Muscle layer of colon (tissue), 2 donors: ENCODE data around the gene SLC5A11.
"Not testable (repeated sequence)": the region's sequence is repeated elsewhere in the genome, so short reads cannot be mapped to it uniquely, and the experiment has no call there.

Experiments used
- H3K27ac ChIP-seq: one replicate; pipeline ENCODE4 v1.7.0; 2013; ENCODE audit warnings: low read depth, mild to moderate bottlenecking, low read length, moderate library complexity
- H3K27me3 ChIP-seq, 2 donors: one replicate each; pipeline ENCODE4 v1.7.0; 2013; ENCODE audit warnings: low read length in 2 of 2, mild to moderate bottlenecking in 2 of 2; ENCODE audit not compliant: insufficient read depth in 2 of 2, control insufficient read depth in 1 of 2
- H3K36me3 ChIP-seq: one replicate; pipeline ENCODE4 v1.7.0; 2013; ENCODE audit warnings: mild to moderate bottlenecking, low read length; ENCODE audit not compliant: insufficient read depth
- H3K4me1 ChIP-seq: one replicate; pipeline ENCODE4 v1.7.0; 2013; ENCODE audit warnings: mild to moderate bottlenecking, low read length; ENCODE audit not compliant: insufficient read depth
- H3K4me3 ChIP-seq, 2 donors: one replicate each; pipeline ENCODE4 v1.7.0; 2013; ENCODE audit warnings: low read length in 2 of 2, low read depth in 1 of 2, mild to moderate bottlenecking in 1 of 2, moderate library complexity in 1 of 2
- H3K9ac ChIP-seq: one replicate; pipeline ENCODE4 v1.7.0; 2013; ENCODE audit warnings: low read length
- H3K9me3 ChIP-seq: one replicate; pipeline ENCODE4 v1.7.0; 2013; ENCODE audit warnings: mild to moderate bottlenecking, low read length
- donor health status: abdominal sarcoma.
- donor health status: Adenocarcinoma of cecum.

Gene SLC5A11, protein sequence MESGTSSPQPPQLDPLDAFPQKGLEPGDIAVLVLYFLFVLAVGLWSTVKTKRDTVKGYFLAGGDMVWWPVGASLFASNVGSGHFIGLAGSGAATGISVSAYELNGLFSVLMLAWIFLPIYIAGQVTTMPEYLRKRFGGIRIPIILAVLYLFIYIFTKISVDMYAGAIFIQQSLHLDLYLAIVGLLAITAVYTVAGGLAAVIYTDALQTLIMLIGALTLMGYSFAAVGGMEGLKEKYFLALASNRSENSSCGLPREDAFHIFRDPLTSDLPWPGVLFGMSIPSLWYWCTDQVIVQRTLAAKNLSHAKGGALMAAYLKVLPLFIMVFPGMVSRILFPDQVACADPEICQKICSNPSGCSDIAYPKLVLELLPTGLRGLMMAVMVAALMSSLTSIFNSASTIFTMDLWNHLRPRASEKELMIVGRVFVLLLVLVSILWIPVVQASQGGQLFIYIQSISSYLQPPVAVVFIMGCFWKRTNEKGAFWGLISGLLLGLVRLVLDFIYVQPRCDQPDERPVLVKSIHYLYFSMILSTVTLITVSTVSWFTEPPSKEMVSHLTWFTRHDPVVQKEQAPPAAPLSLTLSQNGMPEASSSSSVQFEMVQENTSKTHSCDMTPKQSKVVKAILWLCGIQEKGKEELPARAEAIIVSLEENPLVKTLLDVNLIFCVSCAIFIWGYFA

DNA sequence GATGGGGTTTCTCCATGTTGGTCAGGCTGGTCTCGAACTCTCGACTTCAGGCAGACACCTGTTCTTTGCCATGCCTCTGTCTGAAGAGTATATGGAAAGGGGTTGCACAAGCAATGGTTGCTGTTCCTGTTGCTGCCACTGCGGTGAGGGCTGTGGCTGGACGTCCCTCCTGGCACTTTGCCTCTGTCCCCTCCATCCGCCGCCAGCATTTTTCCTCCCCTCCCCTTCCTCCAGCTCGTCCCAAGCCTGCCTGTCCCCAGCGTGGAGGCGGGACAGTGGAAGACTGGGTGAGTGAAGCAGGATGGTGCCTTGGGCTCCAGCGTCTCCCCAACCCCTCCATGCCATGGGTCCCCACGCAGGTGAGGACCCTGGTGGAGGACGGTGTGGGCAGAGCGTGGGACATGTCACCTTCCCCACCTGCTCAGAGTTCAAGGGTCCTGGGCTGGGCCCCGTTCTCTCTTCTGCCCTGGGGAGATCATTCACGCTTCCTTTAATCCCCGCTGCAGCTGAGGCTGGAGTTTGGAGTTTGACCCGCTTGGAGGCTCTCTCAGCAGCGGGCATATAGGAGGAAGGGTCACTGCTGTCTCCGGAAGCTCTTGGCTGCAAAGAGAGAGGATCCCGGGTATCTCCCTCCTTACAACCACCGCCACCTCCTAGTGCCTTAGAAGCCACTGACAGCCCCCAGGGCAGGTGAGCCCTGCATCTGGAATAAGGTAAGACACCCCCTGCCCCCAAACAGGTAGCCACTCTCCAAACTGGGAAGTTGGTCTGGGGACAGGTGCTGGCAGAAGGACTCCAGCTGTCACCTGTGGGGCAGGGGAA is at the start of gene SLC5A11:
Gene SLC5A11, plus strand, starts transcription at position 238 of the 822 bp plus-strand sequence. CDS start 12,681 bp downstream, outside the sequence.
- no peaks in the 10 kb centered on the region for H3K4me1 ChIP-seq
- H3K9me3 ChIP-seq, result no peaks in the 10 kb centered on the region
- no peak within 1 kb of the TSS for H3K27ac ChIP-seq
- no peaks in the 10 kb centered on the region for H3K36me3 ChIP-seq
- no peaks in the 10 kb centered on the region for H3K27me3 ChIP-seq
- H3K9ac ChIP-seq, result no peak within 1 kb of the TSS
- no peak within 1 kb of the TSS for H3K4me3 ChIP-seq

DNA sequence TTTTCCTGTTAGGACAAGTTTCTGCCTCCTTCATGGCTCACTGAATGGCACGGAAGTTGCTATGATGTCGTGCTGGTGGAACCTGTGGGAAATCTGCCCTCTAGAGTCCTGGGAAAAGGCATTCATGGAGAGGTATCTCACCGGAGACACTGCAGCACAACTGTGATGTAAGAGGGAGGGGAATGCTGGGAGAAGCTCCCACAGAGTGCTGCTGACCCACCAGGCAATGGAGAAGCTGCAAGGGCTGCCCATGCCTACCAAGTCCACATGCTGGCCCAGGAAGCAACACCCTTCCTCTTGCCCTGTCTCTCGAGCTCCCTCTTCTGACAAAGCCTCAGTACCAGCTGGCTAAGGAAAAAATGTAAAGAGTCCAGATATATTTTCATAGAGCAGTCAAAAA is 45.2 kb upstream of the SLC5A11 start:
- H3K36me3 ChIP-seq, result peaks cover 89% of the 10 kb centered on the region
- H3K4me1 ChIP-seq, result no peaks in the 10 kb centered on the region
- no peak overlapping the region for H3K27ac ChIP-seq
- H3K4me3 ChIP-seq, result no peak overlapping the region
- H3K9ac ChIP-seq, result no peak overlapping the region
- H3K9me3 ChIP-seq, result no peaks in the 10 kb centered on the region
- no peaks in the 10 kb centered on the region for H3K27me3 ChIP-seq

DNA sequence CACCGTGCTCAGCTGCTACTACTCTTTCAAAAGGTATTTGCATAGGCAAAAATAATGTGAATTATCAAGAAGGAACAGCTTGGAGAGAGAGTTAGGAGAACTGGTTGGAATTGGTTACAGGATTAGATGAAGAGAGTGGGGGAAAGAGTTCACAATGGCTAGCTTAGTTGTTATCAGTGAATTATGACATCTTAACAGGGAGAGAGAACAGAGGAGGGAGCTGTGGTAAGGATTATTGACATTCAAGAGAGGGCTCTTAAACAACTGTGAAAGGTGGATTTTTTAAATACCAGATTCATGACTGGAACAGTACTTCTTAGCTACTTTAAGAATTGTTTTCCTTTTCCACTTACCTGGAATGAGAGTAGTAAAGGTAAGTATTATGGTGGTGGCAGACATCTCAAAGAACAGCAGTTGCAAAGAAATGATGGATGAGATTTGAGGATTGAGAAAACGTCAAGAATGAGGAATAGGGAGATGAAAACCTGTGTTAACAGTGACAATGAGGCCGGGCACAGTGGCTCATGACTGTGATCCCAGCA is 43.9 kb upstream of the SLC5A11 start:
- H3K27me3 ChIP-seq, result no peaks in the 10 kb centered on the region
- H3K9ac ChIP-seq, result no peak overlapping the region
- no peaks in the 10 kb centered on the region for H3K4me1 ChIP-seq
- H3K27ac ChIP-seq, result no peak overlapping the region
- H3K4me3 ChIP-seq, result no peak overlapping the region
- H3K9me3 ChIP-seq, result no peaks in the 10 kb centered on the region
- H3K36me3 ChIP-seq, result peaks cover 89% of the 10 kb centered on the region

DNA sequence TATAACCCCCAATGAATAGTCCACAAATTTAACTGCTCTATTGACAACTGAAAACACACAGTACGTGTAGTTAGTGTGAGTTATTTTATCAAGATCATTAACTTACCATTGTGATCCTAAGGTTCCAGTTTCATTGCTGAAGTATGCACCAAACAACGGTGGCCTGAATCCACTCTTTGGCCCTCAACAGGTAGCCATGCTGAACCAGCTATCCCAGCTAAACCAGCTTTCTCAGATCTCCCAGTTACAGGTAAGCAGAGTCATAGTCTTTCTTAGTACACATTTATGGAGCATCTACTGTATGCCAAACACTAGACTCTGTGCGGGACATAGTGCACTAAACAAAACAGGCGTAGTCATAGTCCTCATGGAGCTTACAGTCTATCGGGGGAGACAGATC is 40.3 kb upstream of the SLC5A11 start:
- Histone ChIP-seq H3K9ac (no peak overlapping the region), H3K4me1 (no peaks in the 10 kb centered on the region), H3K4me3 (no peak overlapping the region), H3K27me3 (no peaks in the 10 kb centered on the region), H3K27ac (no peak overlapping the region), H3K36me3 (peaks cover 88% of the 10 kb centered on the region), H3K9me3 (no peaks in the 10 kb centered on the region)

DNA sequence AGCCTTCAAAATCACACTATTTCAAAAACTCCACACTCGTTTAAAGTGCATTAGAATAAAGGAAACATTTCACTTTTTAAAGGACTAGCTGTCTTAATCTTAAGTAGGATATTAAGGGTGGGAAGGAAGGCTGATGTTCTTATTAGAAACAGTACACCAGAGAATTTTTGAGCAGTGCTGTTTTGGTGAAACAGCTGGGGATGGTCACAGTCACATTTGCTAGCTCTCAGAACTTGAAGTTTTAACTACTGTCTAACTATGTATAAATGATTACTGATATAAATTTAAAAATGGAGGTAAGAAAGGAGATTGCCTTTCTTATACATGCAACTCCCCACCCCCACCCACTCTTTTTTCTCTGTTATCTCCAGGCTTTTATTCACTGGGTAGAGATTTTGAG is 38.5 kb upstream of the SLC5A11 start:
- Histone ChIP-seq H3K27ac (no peak overlapping the region), H3K27me3 (no peaks in the 10 kb centered on the region), H3K9ac (no peak overlapping the region), H3K4me3 (no peak overlapping the region), H3K36me3 (peaks cover 80% of the 10 kb centered on the region), H3K4me1 (peaks cover 13% of the 10 kb centered on the region), H3K9me3 (no peaks in the 10 kb centered on the region)

DNA sequence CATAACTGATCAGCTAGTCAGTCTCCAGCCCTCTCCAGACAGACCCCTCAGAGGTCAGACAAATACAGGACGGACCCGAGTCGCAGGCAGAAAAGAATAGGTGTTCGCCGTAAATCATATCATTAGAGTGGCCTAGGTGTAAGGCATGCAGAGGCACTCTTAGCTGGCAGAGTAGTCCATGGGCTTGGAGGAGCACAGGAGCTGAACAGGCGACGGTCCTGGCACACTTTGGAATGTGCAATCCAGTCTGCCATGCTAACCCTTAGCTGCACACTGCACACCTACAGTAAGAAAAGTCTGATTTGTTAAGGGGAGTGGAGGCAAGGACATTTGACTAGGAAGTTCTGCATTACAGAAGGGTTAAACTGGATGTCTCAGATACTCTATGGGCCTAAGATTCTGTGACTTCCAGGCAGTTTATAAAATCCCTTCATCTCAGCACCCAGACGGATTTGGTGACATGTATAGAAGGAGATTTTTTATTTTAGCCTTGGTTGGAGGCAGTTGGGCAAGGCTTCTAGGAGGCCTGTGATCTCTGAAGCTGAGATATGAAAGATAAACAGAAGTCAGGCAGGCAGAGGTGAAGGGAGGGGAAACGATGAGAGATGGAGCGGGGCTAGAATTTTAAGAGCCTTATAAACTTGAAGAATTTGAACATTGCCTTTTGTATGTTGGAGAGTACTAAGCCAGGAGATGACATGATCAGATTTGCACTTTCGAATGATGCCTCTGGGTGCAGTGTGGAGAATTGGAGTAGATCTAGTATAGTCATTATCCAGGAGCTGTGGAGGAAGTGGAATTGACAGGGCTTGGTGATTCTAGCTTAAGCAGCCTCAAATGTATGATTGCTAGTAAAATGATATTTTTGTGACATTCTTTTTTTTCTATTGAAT is 34.6 kb upstream of the SLC5A11 start:
- H3K9me3 ChIP-seq, result no peaks in the 10 kb centered on the region
- peaks cover 83% of the 10 kb centered on the region for H3K36me3 ChIP-seq
- no peak overlapping the region for H3K4me3 ChIP-seq
- H3K27me3 ChIP-seq, result no peaks in the 10 kb centered on the region
- no peak overlapping the region for H3K27ac ChIP-seq
- H3K9ac ChIP-seq, result no peak overlapping the region
- H3K4me1 ChIP-seq, result peaks cover 22% of the 10 kb centered on the region

DNA sequence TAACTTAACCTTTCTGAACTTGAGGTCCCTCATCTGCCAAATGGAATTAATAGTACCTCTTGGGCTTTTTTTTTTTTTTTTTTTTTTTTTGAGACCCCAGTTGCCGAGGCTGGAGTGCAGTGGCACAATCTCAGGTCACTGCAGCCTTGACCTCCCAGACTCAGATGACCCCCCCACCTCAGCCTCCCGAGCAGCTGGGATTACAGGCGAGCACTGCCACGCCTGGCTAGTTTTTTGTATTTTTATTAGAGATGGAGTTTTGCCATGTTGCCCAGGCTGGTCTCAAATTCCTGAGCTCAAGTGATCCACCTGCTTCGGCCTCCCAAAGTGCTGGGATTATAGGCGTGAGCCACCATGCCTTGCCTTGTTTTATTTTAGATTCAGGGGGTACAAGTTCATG is 33.0 kb upstream of the SLC5A11 start:
- H3K27me3 ChIP-seq, H3K9me3 ChIP-seq, H3K4me3 ChIP-seq, H3K9ac ChIP-seq, H3K27ac ChIP-seq: not testable (repeated sequence)
- Histone ChIP-seq H3K4me1 (peaks cover 22% of the 10 kb centered on the region), H3K36me3 (peaks cover 83% of the 10 kb centered on the region)

DNA sequence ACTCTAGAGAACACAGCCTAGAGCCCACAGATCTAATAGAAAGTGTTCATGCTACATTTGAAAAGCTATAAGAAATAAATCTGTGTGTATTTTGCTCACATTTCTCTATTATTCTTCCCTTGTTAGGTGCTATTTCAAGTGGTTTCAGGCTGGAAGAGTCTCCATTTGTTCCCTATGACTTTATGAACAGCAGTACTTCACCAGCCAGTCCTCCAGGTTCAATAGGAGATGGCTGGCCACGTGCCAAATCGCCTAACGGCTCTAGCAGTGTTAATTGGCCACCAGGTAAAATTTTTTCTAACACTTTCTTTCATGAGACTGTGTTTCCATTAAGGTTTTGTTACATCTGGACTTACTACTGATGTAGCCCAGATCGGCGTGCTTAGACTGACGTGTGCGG is 30.7 kb upstream of the SLC5A11 start:
- Histone ChIP-seq H3K36me3 (peaks cover 85% of the 10 kb centered on the region), H3K27me3 (no peaks in the 10 kb centered on the region), H3K9me3 (no peaks in the 10 kb centered on the region), H3K27ac (no peak overlapping the region), H3K9ac (no peak overlapping the region), H3K4me1 (peaks cover 22% of the 10 kb centered on the region), H3K4me3 (no peak overlapping the region)

DNA sequence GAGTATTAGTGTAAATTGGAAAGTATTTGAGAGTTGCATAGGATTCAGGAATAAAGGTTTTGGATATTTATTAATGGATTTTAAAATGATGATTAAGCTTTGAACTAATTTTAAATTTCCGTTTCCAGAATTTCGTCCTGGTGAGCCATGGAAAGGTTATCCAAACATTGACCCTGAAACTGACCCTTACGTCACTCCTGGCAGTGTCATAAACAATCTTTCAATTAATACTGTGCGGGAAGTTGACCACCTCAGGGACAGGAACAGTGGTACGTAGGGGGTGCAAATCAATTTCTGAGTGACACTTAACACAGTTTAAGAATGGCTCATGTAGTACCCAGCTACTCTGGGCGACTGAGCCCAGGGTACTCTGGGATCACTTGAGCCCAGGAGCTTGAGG is 29.1 kb upstream of the SLC5A11 start:
- peaks cover 14% of the 10 kb centered on the region for H3K4me1 ChIP-seq
- H3K4me3 ChIP-seq, result no peak overlapping the region
- H3K27ac ChIP-seq, result no peak overlapping the region
- no peak overlapping the region for H3K9ac ChIP-seq
- peaks cover 92% of the 10 kb centered on the region for H3K36me3 ChIP-seq
- no peaks in the 10 kb centered on the region for H3K9me3 ChIP-seq
- no peaks in the 10 kb centered on the region for H3K27me3 ChIP-seq

DNA sequence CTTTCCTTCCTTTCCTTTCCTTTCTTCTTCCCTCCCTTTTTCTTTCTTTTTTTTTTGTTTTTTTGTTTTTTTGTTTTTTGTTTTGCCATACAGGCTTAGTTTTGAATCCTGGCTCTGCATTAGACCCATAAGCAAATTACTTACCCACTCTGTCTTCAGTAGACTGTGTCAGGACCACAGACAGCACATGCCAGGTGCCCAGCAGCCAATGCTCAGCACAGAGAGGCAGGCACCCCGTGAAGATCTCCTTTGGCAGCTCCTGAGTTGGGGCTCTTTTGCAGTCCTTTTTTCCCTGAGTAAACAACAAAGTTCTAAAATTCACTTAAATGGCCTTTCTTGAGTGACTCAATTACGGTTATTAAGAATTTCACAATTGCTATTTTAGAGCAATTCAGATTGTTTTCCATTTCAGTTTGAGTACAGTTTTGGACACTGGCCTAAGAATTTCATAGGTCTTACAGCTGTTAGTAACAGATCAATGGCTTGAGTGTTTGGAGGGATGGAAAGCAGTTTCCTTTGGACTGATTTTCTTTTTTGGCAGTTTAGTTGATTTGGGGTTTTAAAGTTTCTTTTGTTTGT is 26.2 kb upstream of the SLC5A11 start:
- Histone ChIP-seq H3K27me3 (no peaks in the 10 kb centered on the region), H3K9ac (no peak overlapping the region), H3K9me3 (no peaks in the 10 kb centered on the region), H3K4me3 (no peak overlapping the region), H3K4me1 (peaks cover 10% of the 10 kb centered on the region), H3K36me3 (peaks cover 94% of the 10 kb centered on the region), H3K27ac (no peak overlapping the region)
